Esophagus muscularis mucosa (tissue), 4 donors: Measurements from ENCODE around the gene FER. TPM values are rescaled to one million over a fixed set of nuclear protein-coding genes. Genes with fewer than 3 reads are reported as not detected.

Experiments used
- DNase-seq: peaks from one replicate; pipeline ENCODE4 v3.0.0-alpha.2; 2017; ENCODE audit errors: extremely low spot score
- H3K27ac ChIP-seq, 4 donors: fragments of 200-600 bp; sonication (generic); replicated peaks in 1 of 4; 1 replicate in 3 of 4; 2 replicates in 1 of 4; pipeline ENCODE4 v1.5.1; 2016 to 2019; ENCODE audit warnings: mild to moderate bottlenecking in 1 of 4
- H3K27me3 ChIP-seq, 4 donors: fragments of 200-600 bp; sonication (generic); one replicate each; pipeline versions ENCODE4 v1.5.1 to v1.6.0; 2016 to 2019
- H3K36me3 ChIP-seq, 4 donors: fragments of 200-600 bp; sonication (generic); one replicate each; pipeline ENCODE4 v1.5.1; 2016 to 2019
- H3K4me1 ChIP-seq, 4 donors: fragments of 200-600 bp; sonication (generic); one replicate each; pipeline ENCODE4 v1.5.1; 2016 to 2019
- H3K4me3 ChIP-seq, 4 donors: fragments of 200-600 bp; sonication (generic); 1 replicate in 2 of 4; 2 replicates in 2 of 4; pipeline ENCODE4 v1.5.1; 2016 to 2019; ENCODE audit warnings: mild to moderate bottlenecking in 4 of 4, moderate library complexity in 1 of 4
- H3K9me3 ChIP-seq, 4 donors: fragments of 200-600 bp; sonication (generic); 1 replicate in 3 of 4; 2 replicates in 1 of 4; pipeline ENCODE4 v1.5.1; 2016 to 2019
- EP300 ChIP-seq: sonication (generic); formaldehyde crosslinking; IDR thresholded peaks from one replicate; pipeline ENCODE4 v1.6.1; 2017; ENCODE audit warnings: antibody characterized with exemption
- POLR2A ChIP-seq: fragments of 450-650 bp; IDR thresholded peaks from one replicate; pipeline ENCODE4 v1.6.1; 2017; ENCODE audit warnings: antibody characterized with exemption, moderate library complexity, mild to moderate bottlenecking, low read depth
- POLR2AphosphoS5 ChIP-seq, 2 donors: sonication (generic); formaldehyde crosslinking; IDR thresholded peaks; one replicate each; pipeline ENCODE4 v1.6.1; 2017; ENCODE audit warnings: antibody characterized with exemption in 2 of 2
- WGBS: methylation state at CpG from one replicate; pipeline ENCODE4 v1.1.5; 2018; 5-methylcytosine and 5-hydroxymethylcytosine counted together
- intact Hi-C: fragments of 100-400 bp; cut with DNase I; formaldehyde crosslinking; loops from one replicate; pipeline ENCODE4 v1.15.1; 2023
- total RNA-seq, 4 donors: library from RNA; depleted of rRNA; stranded (reverse); fragments of >200 nt; gene quantifications; one replicate each; pipeline versions ENCODE4 v1.1.0 to v1.2.1, GENCODE V29; 2016
- TF ChIP-seq, protein P1 (sequence below), 3 experiments: fragments of 200-600 bp in 2 of 3; fragments of 450-650 bp in 1 of 3; sonication (generic) in 2 of 3; IDR thresholded peaks; one replicate each; pipeline ENCODE4 v1.5.1; 2017 to 2019; ENCODE audit warnings: antibody characterized with exemption in 3 of 3, mild to moderate bottlenecking in 2 of 3, moderate library complexity in 1 of 3

FER gene
- total RNA-seq, 4 donors from 2014 or later = 17.6 to 32.8 (median 25.4) TPM

- intact Hi-C loops = no loop called here
- H3K36me3 ChIP-seq = no peaks in the 10 kb centered on the region
- H3K4me3 ChIP-seq = no peak overlapping the region
- H3K27ac ChIP-seq = no peak overlapping the region
- TF ChIP-seq, protein P1, sequence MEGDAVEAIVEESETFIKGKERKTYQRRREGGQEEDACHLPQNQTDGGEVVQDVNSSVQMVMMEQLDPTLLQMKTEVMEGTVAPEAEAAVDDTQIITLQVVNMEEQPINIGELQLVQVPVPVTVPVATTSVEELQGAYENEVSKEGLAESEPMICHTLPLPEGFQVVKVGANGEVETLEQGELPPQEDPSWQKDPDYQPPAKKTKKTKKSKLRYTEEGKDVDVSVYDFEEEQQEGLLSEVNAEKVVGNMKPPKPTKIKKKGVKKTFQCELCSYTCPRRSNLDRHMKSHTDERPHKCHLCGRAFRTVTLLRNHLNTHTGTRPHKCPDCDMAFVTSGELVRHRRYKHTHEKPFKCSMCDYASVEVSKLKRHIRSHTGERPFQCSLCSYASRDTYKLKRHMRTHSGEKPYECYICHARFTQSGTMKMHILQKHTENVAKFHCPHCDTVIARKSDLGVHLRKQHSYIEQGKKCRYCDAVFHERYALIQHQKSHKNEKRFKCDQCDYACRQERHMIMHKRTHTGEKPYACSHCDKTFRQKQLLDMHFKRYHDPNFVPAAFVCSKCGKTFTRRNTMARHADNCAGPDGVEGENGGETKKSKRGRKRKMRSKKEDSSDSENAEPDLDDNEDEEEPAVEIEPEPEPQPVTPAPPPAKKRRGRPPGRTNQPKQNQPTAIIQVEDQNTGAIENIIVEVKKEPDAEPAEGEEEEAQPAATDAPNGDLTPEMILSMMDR (IDR thresholded peaks at IDR 0.05) = no peak
- H3K27me3 ChIP-seq = no peaks in the 10 kb centered on the region
- DNase-seq = no peak
- no peaks in the 10 kb centered on the region for H3K9me3 ChIP-seq
- H3K4me1 ChIP-seq = peaks cover 0 to 16% (median 9%) of the 10 kb centered on the region in 4 donors
These were observed 395.3 kb downstream of the FER start for GRCh38 chr5:109143031-109143430.

DNA sequence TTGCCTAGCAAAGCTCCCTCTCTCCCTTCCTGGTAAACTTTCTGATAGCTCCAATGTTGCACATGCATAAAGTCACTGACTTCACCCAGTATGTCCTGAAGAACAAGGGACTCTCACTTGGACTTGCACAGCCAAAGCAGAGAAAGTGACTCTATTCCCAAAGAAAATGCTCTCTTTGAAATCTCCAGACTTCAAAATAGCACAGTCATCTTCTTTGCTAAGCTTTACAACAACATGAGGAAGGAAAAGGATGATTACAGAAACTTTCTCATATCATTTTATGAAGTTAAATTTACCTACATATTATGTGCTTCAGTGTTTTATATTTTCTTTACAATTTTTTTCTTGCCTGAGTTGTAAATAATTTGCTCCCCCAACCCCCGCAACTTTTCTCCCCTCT, 397.4 kb downstream of the FER start:
- Histone ChIP-seq H3K4me3 (no peak overlapping the region), H3K27me3 (no peaks in the 10 kb centered on the region), H3K27ac (no peak overlapping the region), H3K4me1 (peaks cover 0 to 16% (median 9%) of the 10 kb centered on the region in 4 donors), H3K9me3 (no peaks in the 10 kb centered on the region), H3K36me3 (no peaks in the 10 kb centered on the region)
- intact Hi-C loops = no loop called here
- 97% methylated on average over 1 of the region's 1 CpG for WGBS
- no peak for TF ChIP-seq POLR2A
- no peak for DNase-seq

GRCh38 chr5:109146591-109146990, 398.9 kb downstream of the FER start:
- no peaks in the 10 kb centered on the region for H3K27me3 ChIP-seq
- no peaks in the 10 kb centered on the region for H3K36me3 ChIP-seq
- WGBS = 100% methylated on average over 3 of the region's 3 CpGs
- intact Hi-C loops = no loop called here
- DNase-seq = no peak
- TF ChIP-seq POLR2AphosphoS5 (IDR thresholded peaks at IDR 0.05) = no peak
- TF ChIP-seq EP300 = no peak
- TF ChIP-seq, protein P1 (IDR thresholded peaks at IDR 0.05) = no peak
- TF ChIP-seq POLR2A = no peak
- H3K27ac ChIP-seq = no peak overlapping the region
- no peaks in the 10 kb centered on the region for H3K9me3 ChIP-seq
- peaks cover 0 to 15% (median 8%) of the 10 kb centered on the region in 4 donors for H3K4me1 ChIP-seq
- no peak overlapping the region for H3K4me3 ChIP-seq

DNA sequence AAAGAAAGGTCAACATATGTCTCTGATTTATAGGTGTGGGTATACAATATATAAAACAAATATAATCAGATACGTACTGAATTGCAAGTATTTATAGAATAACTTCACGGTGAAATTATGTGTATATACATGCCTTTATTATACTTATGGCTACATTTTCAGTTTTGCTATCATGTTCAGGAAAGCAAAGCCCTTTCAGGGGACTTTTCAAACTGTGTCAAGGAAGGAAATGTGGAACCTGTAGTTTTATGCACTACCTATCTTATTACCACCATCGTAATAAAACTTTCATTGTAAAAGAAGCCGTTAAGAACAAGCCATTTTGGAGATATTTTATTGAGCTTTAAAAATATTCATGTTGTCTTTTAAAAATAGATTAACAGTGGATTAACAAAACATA, 404.9 kb downstream of the FER start:
- no peak overlapping the region for H3K27ac ChIP-seq
- TF ChIP-seq, protein P1 (IDR thresholded peaks at IDR 0.05) = no peak
- no peak for TF ChIP-seq POLR2A
- TF ChIP-seq EP300 = no peak
- no peak for TF ChIP-seq POLR2AphosphoS5 (IDR thresholded peaks at IDR 0.05)
- H3K4me3 ChIP-seq = no peak overlapping the region
- 92% methylated on average over 4 of the region's 4 CpGs for WGBS
- peaks cover 0 to 9% (median 7%) of the 10 kb centered on the region in 4 donors for H3K4me1 ChIP-seq
- H3K9me3 ChIP-seq = no peaks in the 10 kb centered on the region
- no peaks in the 10 kb centered on the region for H3K27me3 ChIP-seq
- H3K36me3 ChIP-seq = no peaks in the 10 kb centered on the region
- DNase-seq = no peak
- intact Hi-C loops = no loop called here

- no peak overlapping the region for H3K27ac ChIP-seq
- no peaks in the 10 kb centered on the region for H3K9me3 ChIP-seq
- no peak for TF ChIP-seq EP300
- TF ChIP-seq POLR2A = no peak
- TF ChIP-seq, protein P1 (IDR thresholded peaks at IDR 0.05) = no peak
- H3K4me3 ChIP-seq = no peak overlapping the region
- H3K27me3 ChIP-seq = no peaks in the 10 kb centered on the region
- intact Hi-C loops = no loop called here
- H3K36me3 ChIP-seq = no peaks in the 10 kb centered on the region
- DNase-seq = no peak
- H3K4me1 ChIP-seq = peaks cover 0 to 12% (median 7%) of the 10 kb centered on the region in 4 donors
These were observed 407.9 kb downstream of the FER start for GRCh38 chr5:109155625-109156024.
